ENCODE data around the gene CHD6.

The CHD6 gene

GRCh38 chr20:41650231-41650948 is 32.2 kb upstream of the CHD6 start:
- Histone ChIP-seq H3K36me3 (ENCODE audit: insufficient read depth, low read length) (no peaks in the 10 kb centered on the region), H3K9ac (ENCODE audit: insufficient read length) (no peak overlapping the region), H3K27ac (no peak overlapping the region), H3K4me3 (no peak overlapping the region), H3K9me3 (ENCODE audit: low read depth, low read length) (no peaks in the 10 kb centered on the region)
- DNase-seq (ENCODE audit: low read depth, low spot score) = no peak
- TF ChIP-seq POLR2AphosphoS5 (IDR thresholded peaks at IDR 0.05; ENCODE audit: borderline replicate concordance, low read depth, low read length) (no peak), FOXP2 (optimal IDR thresholded peaks at IDR 0.05; ENCODE audit: control extremely low read depth, extremely low read length, insufficient read depth) (no peak), EZH2 (IDR thresholded peaks at IDR 0.05) (no peak)

- no peak overlapping the region for H3K9ac ChIP-seq (ENCODE audit: insufficient read length)
- H3K27ac ChIP-seq = no peak overlapping the region
- no peaks in the 10 kb centered on the region for H3K9me3 ChIP-seq (ENCODE audit: low read depth, low read length)
- TF ChIP-seq FOXP2 (optimal IDR thresholded peaks at IDR 0.05; ENCODE audit: control extremely low read depth, extremely low read length, insufficient read depth) (no peak), EZH2 (IDR thresholded peaks at IDR 0.05) (no peak), POLR2AphosphoS5 (IDR thresholded peaks at IDR 0.05; ENCODE audit: borderline replicate concordance, low read depth, low read length) (no peak)
- no peak overlapping the region for H3K4me3 ChIP-seq
- DNase-seq (ENCODE audit: low read depth, low spot score) = no peak
- H3K36me3 ChIP-seq (ENCODE audit: insufficient read depth, low read length) = no peaks in the 10 kb centered on the region
Observed at GRCh38 chr20:41649489-41649888, 31.3 kb upstream of the CHD6 start.

GRCh38 chr20:41645372-41645771 is 27.2 kb upstream of the CHD6 start:
- DNase-seq (ENCODE audit: low read depth, low spot score) = no peak
- H3K36me3 ChIP-seq (ENCODE audit: insufficient read depth, low read length) = no peaks in the 10 kb centered on the region
- H3K9me3 ChIP-seq (ENCODE audit: low read depth, low read length) = no peaks in the 10 kb centered on the region
- no peak overlapping the region for H3K9ac ChIP-seq (ENCODE audit: insufficient read length)
- TF ChIP-seq POLR2AphosphoS5 (IDR thresholded peaks at IDR 0.05; ENCODE audit: borderline replicate concordance, low read depth, low read length) (no peak), EZH2 (IDR thresholded peaks at IDR 0.05) (no peak), FOXP2 (optimal IDR thresholded peaks at IDR 0.05; ENCODE audit: control extremely low read depth, extremely low read length, insufficient read depth) (no peak)
- no peak overlapping the region for H3K27ac ChIP-seq
- H3K4me3 ChIP-seq = no peak overlapping the region

GRCh38 chr20:41643504-41643938 is 25.3 kb upstream of the CHD6 start:
- no peaks in the 10 kb centered on the region for H3K36me3 ChIP-seq (ENCODE audit: insufficient read depth, low read length)
- no peak for DNase-seq (ENCODE audit: low read depth, low spot score)
- H3K4me3 ChIP-seq = no peak overlapping the region
- H3K9ac ChIP-seq (ENCODE audit: insufficient read length) = no peak overlapping the region
- no peak for TF ChIP-seq EZH2 (IDR thresholded peaks at IDR 0.05)
- no peak for TF ChIP-seq FOXP2 (optimal IDR thresholded peaks at IDR 0.05; ENCODE audit: control extremely low read depth, extremely low read length, insufficient read depth)
- TF ChIP-seq POLR2AphosphoS5 (IDR thresholded peaks at IDR 0.05; ENCODE audit: borderline replicate concordance, low read depth, low read length) = no peak
- H3K27ac ChIP-seq = no peak overlapping the region
- H3K9me3 ChIP-seq (ENCODE audit: low read depth, low read length) = no peaks in the 10 kb centered on the region

GRCh38 chr20:41639630-41640029 is 21.5 kb upstream of the CHD6 start:
- TF ChIP-seq POLR2AphosphoS5 (IDR thresholded peaks at IDR 0.05; ENCODE audit: borderline replicate concordance, low read depth, low read length) (no peak), EZH2 (IDR thresholded peaks at IDR 0.05) (no peak), FOXP2 (optimal IDR thresholded peaks at IDR 0.05; ENCODE audit: control extremely low read depth, extremely low read length, insufficient read depth) (no peak)
- no peaks in the 10 kb centered on the region for H3K9me3 ChIP-seq (ENCODE audit: low read depth, low read length)
- no peak overlapping the region for H3K4me3 ChIP-seq
- H3K9ac ChIP-seq (ENCODE audit: insufficient read length) = no peak overlapping the region
- H3K27ac ChIP-seq = no peak overlapping the region
- no peak for DNase-seq (ENCODE audit: low read depth, low spot score)
- H3K36me3 ChIP-seq (ENCODE audit: insufficient read depth, low read length) = no peaks in the 10 kb centered on the region

- DNase-seq (ENCODE audit: low read depth, low spot score) = no peak
- no peak overlapping the region for H3K27ac ChIP-seq
Observed at GRCh38 chr20:41638456-41638855, 20.3 kb upstream of the CHD6 start.

GRCh38 chr20:41635158-41635557 is 17.0 kb upstream of the CHD6 start:
- Histone ChIP-seq H3K9me3 (ENCODE audit: low read depth, low read length) (no peaks in the 10 kb centered on the region), H3K36me3 (ENCODE audit: insufficient read depth, low read length) (no peaks in the 10 kb centered on the region), H3K27ac (no peak overlapping the region), H3K4me3 (no peak overlapping the region), H3K9ac (ENCODE audit: insufficient read length) (no peak overlapping the region)
- TF ChIP-seq FOXP2 (optimal IDR thresholded peaks at IDR 0.05; ENCODE audit: control extremely low read depth, extremely low read length, insufficient read depth) (no peak), POLR2AphosphoS5 (IDR thresholded peaks at IDR 0.05; ENCODE audit: borderline replicate concordance, low read depth, low read length) (no peak), EZH2 (IDR thresholded peaks at IDR 0.05) (no peak)
- no peak for DNase-seq (ENCODE audit: low read depth, low spot score)

More at GRCh38 chr20:41638456-41638855, 20.3 kb upstream of the CHD6 start:
- H3K36me3 ChIP-seq (ENCODE audit: insufficient read depth, low read length) = no peaks in the 10 kb centered on the region
- H3K9ac ChIP-seq (ENCODE audit: insufficient read length) = no peak overlapping the region
- TF ChIP-seq POLR2AphosphoS5 (IDR thresholded peaks at IDR 0.05; ENCODE audit: borderline replicate concordance, low read depth, low read length) = no peak
- TF ChIP-seq EZH2 (IDR thresholded peaks at IDR 0.05) = no peak
- no peak for TF ChIP-seq FOXP2 (optimal IDR thresholded peaks at IDR 0.05; ENCODE audit: control extremely low read depth, extremely low read length, insufficient read depth)
- H3K4me3 ChIP-seq = no peak overlapping the region
- no peaks in the 10 kb centered on the region for H3K9me3 ChIP-seq (ENCODE audit: low read depth, low read length)

GRCh38 chr20:41632896-41633295 is 14.7 kb upstream of the CHD6 start:
- H3K4me3 ChIP-seq = no peak overlapping the region
- no peak for TF ChIP-seq EZH2 (IDR thresholded peaks at IDR 0.05)
- no peak for TF ChIP-seq FOXP2 (optimal IDR thresholded peaks at IDR 0.05; ENCODE audit: control extremely low read depth, extremely low read length, insufficient read depth)
- TF ChIP-seq POLR2AphosphoS5 (IDR thresholded peaks at IDR 0.05; ENCODE audit: borderline replicate concordance, low read depth, low read length) = no peak
- no peak overlapping the region for H3K9ac ChIP-seq (ENCODE audit: insufficient read length)
- no peaks in the 10 kb centered on the region for H3K9me3 ChIP-seq (ENCODE audit: low read depth, low read length)
- no peak for DNase-seq (ENCODE audit: low read depth, low spot score)
- no peaks in the 10 kb centered on the region for H3K36me3 ChIP-seq (ENCODE audit: insufficient read depth, low read length)
- no peak overlapping the region for H3K27ac ChIP-seq

GRCh38 chr20:41631826-41632225 is 13.6 kb upstream of the CHD6 start:
- Histone ChIP-seq H3K27ac (no peak overlapping the region), H3K36me3 (ENCODE audit: insufficient read depth, low read length) (no peaks in the 10 kb centered on the region), H3K9ac (ENCODE audit: insufficient read length) (no peak overlapping the region), H3K4me3 (no peak overlapping the region), H3K9me3 (ENCODE audit: low read depth, low read length) (no peaks in the 10 kb centered on the region)
- no peak for TF ChIP-seq POLR2AphosphoS5 (IDR thresholded peaks at IDR 0.05; ENCODE audit: borderline replicate concordance, low read depth, low read length)
- TF ChIP-seq FOXP2 (optimal IDR thresholded peaks at IDR 0.05; ENCODE audit: control extremely low read depth, extremely low read length, insufficient read depth) = no peak
- TF ChIP-seq EZH2 (IDR thresholded peaks at IDR 0.05) = no peak
- DNase-seq (ENCODE audit: low read depth, low spot score) = no peak

Measured in SK-N-MC (cell line).